RWPE1 (cell line): ENCODE measurements around the gene HOXA9.

ENCODE experiments used
- CTCF ChIA-PET: fragments of 350-600 bp; sonication (Branson Sonifier 250); formaldehyde crosslinking; extraction: SDS; loops from one replicate; lab custom pipeline; 2021; lab: Yijun Ruan, JAX
- POLR2A ChIA-PET: fragments of 400-600 bp; formaldehyde crosslinking; extraction: SDS; loops from one replicate; lab custom pipeline; 2020; ENCODE audit warnings: antibody characterized with exemption; ENCODE audit not compliant: low non-redundant PET; lab: Yijun Ruan, JAX
- DNase-seq: peaks from one replicate; pipeline ENCODE4 v3.0.0; 2012; ENCODE audit warnings: low spot score
- H3K27ac ChIP-seq: fragments of 450-650 bp; 2 replicates; pipeline ENCODE4 v1.5.1; 2017
- TF ChIP-seq, protein P1 (sequence below): fragments of 450-650 bp; conservative IDR thresholded peaks from 2 replicates; pipeline ENCODE4 v1.5.1; 2017; ENCODE audit warnings: low read depth, mild to moderate bottlenecking

HOXA9 gene

DNA sequence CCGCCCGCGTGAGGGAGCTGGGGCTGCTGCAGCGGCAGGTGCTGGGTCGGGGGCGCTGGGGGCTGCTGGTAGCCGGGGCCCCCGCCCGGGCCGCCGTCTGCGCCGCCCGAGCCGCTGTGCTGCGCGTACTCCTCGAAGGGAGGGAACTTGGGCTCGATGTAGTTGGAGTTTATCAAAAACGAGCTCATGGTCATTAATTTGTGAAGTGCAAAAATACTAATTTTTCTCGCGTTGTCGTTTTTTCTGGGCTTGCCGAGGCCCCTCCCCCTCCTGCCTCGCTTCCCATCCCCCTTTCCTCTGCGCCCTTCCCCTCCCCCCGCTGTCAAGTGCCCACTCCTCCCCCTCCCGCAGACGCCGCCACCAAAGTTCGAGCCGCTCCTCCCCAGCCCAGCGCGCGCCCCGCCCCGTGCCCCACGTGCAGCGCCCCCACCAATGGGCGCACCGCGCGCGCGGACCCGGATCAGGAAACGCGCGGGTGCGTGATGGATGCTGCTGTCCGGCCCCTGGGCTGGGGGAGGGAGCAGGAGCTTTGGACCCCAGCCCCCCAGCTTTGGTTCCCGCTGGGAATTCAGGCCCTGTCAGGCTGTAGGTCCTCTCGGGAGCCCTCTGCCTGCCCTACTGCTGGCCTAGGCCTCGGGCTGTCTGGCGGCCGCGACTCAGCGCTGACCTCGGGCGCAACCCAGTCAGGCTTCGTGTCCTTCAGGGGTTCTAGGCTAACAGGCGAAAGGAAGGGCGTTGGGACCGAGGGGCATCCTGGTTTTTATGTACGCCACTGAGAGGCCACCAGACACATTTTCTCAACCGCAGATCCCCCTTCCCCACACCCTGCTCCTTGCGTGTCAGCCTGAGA is 34.6 kb downstream of the HOXA9 start, which contains the start of gene HOXA4:
HOXA4 (minus strand) TSS at position 218 of the 850 bp plus-strand sequence; CDS start at position 194, 24 bp downstream.
- DNase-seq, result peak; percentile 93

DNA sequence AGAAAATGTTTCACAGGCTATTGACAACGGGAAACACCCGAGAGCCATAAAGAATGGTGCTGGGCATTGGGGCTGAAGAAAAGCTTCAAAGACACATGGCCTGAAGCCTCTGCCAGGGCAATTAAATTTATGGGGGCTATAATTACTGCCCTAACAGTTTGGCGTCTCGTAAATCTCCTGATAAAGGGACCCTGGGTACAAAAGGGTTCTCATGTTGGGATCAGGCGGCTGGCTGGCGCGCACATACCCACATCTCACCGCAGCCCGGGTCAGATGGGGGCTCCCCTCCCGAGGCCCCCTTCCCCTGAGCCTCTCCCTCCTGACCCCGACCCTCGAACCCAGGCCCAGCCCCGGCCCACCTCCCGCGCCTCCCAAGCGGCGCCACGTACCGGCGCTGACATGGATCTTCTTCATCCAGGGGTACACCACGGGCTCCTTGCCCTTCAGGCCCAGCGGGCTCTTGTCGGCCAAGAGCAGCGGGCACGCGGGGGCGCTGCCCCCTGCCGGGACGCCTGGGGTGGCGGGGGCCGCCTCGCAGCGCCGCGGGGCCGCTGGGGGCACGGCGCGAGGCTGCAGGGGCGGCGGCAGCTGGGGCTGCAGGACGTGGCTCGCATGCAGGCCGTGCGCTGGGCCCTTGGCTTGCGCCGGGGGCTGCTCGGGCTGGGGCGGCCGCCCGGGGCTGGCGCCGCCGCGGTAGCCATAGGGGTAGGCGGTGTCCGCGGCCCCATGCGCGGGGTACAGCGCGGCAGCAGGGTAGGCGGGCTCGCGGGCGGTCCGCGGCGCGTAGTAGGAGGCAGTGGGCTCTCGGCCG is 35.4 kb downstream of the HOXA9 start:
- DNase-seq, result no peak
- TF ChIP-seq, protein P1, sequence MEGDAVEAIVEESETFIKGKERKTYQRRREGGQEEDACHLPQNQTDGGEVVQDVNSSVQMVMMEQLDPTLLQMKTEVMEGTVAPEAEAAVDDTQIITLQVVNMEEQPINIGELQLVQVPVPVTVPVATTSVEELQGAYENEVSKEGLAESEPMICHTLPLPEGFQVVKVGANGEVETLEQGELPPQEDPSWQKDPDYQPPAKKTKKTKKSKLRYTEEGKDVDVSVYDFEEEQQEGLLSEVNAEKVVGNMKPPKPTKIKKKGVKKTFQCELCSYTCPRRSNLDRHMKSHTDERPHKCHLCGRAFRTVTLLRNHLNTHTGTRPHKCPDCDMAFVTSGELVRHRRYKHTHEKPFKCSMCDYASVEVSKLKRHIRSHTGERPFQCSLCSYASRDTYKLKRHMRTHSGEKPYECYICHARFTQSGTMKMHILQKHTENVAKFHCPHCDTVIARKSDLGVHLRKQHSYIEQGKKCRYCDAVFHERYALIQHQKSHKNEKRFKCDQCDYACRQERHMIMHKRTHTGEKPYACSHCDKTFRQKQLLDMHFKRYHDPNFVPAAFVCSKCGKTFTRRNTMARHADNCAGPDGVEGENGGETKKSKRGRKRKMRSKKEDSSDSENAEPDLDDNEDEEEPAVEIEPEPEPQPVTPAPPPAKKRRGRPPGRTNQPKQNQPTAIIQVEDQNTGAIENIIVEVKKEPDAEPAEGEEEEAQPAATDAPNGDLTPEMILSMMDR, result peak; percentile 82
- ChIA-PET POLR2A (interaction anchor here (0.6 kb wide), 1 partner anchor 1470 kb away, joined by 3 read pairs; no protein-coding TSS in a partner anchor), CTCF (interaction anchor here (0.6 to 1.8 kb wide), 5 partner anchors 12 to 778 kb away, joined by 3 to 8 read pairs (median 5); no protein-coding TSS in a partner anchor)
- H3K27ac ChIP-seq, result peak overlapping the region; percentile 90

More for the DNA sequence above, 34.6 kb downstream of the HOXA9 start, which contains the start of gene HOXA4:
- ChIA-PET POLR2A (interaction anchor here (0.5 to 0.8 kb wide), 4 partner anchors 30 to 1471 kb away, joined by 3 to 5 read pairs (median 3); no protein-coding TSS in a partner anchor), CTCF (interaction anchor here (0.6 to 1.8 kb wide), 13 partner anchors 8 to 1955 kb away, joined by 3 to 8 read pairs (median 4); partner anchors contain the start of gene HOXA5)
- TF ChIP-seq, protein P1, result no peak
- H3K27ac ChIP-seq, result peak within 1 kb of the TSS; percentile 90

DNA sequence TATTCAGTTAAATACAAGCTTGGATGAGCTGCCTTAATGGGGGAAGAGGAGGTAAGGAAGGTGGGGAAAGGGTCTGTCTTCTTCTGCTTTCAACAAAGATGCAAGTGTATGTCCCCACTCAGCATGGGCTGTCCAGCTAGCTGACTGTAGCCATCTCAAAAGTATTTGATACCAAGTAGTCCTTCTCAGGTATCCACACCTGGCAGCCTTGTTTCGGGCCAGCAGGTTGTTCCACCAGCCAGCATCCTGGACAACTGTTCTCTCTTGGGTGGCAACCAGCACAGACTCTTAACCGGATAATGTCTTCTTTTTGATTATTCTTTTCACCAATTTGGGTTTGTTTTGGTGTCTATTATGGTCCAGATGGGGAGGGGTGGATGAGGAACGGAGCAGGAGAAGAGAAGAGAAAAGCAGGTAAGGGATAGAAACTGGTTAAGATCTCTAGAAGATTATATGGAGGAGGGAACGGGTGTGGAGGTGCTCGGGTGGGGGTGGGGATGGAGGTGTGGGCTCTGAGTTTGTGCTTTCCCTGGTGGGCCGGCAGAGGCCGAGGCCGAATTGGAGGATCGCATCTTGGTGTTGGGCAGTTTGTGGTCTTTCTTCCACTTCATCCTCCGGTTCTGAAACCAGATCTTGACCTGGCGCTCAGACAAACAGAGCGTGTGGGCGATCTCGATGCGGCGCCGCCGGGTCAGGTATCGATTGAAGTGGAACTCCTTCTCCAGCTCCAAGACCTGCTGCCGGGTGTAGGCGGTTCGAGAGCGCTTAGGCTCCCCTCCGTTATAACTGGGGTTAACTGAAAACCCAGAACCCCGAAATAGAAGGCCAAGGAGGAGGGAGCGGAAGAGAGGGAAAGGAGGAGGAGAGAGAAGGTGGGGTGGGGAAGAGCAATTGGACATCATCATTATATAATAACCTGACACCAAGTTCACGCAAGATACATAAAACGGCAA is 36.3 kb downstream of the HOXA9 start:
- POLR2A ChIA-PET, result no interaction called here
- TF ChIP-seq, protein P1, result no peak
- CTCF ChIA-PET, result interaction anchor here (0.6 to 0.7 kb wide), 2 partner anchors 103 to 777 kb away, joined by 4 to 6 read pairs; no protein-coding TSS in a partner anchor
- H3K27ac ChIP-seq, result no peak overlapping the region
- DNase-seq, result no peak

DNA sequence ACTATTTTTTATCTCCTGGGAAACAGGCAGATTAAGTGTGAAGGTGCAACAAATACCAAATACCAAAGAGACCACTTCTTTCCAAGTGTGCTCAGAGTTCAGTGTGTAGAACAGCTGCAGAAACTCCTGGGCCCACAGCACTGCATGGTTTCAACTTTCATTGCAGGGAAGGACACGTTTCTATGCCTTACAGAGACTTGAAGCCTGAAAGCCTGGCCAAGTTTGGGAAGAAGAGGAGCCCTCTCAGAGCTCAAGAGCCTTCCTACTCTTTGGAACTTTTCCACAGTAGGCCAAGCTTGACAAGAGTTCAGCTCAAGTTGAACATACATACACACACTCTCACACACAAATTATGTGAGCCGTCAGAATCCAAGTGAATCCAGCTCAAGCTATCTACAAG is 37.3 kb downstream of the HOXA9 start:
- ChIA-PET CTCF (no interaction called here), POLR2A (no interaction called here)
- TF ChIP-seq, protein P1, result no peak
- no peak for DNase-seq
- no peak overlapping the region for H3K27ac ChIP-seq

DNA sequence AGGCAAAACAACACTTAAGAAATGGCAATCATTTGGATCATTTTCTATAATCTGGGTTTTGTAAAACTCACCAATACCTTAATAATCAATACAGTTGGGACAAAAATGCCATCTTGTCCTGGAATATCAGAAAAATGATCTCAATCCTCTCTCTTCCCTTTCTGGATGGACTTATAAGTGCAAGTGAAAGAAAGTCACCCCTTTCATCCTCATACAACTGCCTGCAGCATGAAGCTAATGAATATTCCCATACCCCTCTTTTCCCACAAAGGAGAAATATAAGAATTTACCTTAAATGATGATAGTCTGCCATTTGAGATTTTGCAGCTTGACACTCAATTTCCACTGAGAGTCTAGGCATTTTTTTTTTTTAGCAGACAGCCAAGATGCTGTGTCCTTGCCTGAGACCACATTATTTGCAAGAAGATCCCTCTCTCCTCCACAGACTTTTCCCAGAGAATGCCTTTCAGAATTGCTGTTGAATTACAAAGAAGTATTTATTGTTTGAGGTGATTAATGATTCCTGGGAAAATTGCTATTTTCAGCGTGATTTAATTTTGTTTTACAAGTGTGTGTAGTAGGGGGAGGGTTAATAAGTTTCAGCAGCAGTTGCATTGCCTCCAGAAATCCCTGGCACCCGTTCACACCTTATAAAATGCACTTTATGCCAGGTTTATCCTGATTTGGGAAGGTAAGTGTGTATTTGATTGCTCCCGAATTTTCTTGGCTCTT is 38.6 kb downstream of the HOXA9 start:
- CTCF ChIA-PET, result interaction anchor here (0.6 kb wide), 1 partner anchor 440 kb away, joined by 3 read pairs; no protein-coding TSS in a partner anchor
- no peak for DNase-seq
- POLR2A ChIA-PET, result no interaction called here
- TF ChIP-seq, protein P1, result no peak
- no peak overlapping the region for H3K27ac ChIP-seq
